Midbrain (tissue), 1 donor: ENCODE data around the gene PMPCB.
"Not testable (repeated sequence)": the region's sequence is repeated elsewhere in the genome, so short reads cannot be mapped to it uniquely, and the experiment has no call there.

ENCODE experiments used
- DNase-seq: peaks from one replicate; lab custom pipeline; 2025; lab: John Stamatoyannopoulos, UW

Gene PMPCB

GRCh38 chr7:103296901-103297836 is at the start of gene PMPCB:
Gene PMPCB, plus strand, starts transcription at chr7:103297435. Its CDS starts 25 bp downstream, at chr7:103297460.
- DNase-seq, result peak; percentile 95

- DNase-seq, result not testable (repeated sequence)
Measured at GRCh38 chr7:103253699-103254506, 43.3 kb upstream of the PMPCB start.

- not testable (repeated sequence) for DNase-seq
Measured at GRCh38 chr7:103264054-103264453, 33.2 kb upstream of the PMPCB start.

GRCh38 chr7:103266229-103266628 is 31.0 kb upstream of the PMPCB start:
- DNase-seq, result not testable (repeated sequence)

- DNase-seq, result not testable (repeated sequence)
Measured at GRCh38 chr7:103273374-103273773, 23.9 kb upstream of the PMPCB start.

- DNase-seq, result not testable (repeated sequence)
Measured at GRCh38 chr7:103274867-103275266, 22.4 kb upstream of the PMPCB start.

GRCh38 chr7:103278195-103278594 is 19.0 kb upstream of the PMPCB start:
- DNase-seq, result not testable (repeated sequence)

GRCh38 chr7:103279636-103279962 is 17.6 kb upstream of the PMPCB start:
- DNase-seq, result not testable (repeated sequence)

- DNase-seq, result peak; percentile 57
Measured at GRCh38 chr7:103279963-103280802, 17.1 kb upstream of the PMPCB start.

GRCh38 chr7:103280803-103281155 is 16.5 kb upstream of the PMPCB start:
- DNase-seq, result not testable (repeated sequence)

- DNase-seq, result not testable (repeated sequence)
Measured at GRCh38 chr7:103282802-103283427, 14.3 kb upstream of the PMPCB start.

GRCh38 chr7:103292122-103292521 is 5.1 kb upstream of the PMPCB start:
- no peak for DNase-seq

- DNase-seq, result no peak
Measured at GRCh38 chr7:103293526-103293925, 3.7 kb upstream of the PMPCB start.

- no peak for DNase-seq
Measured at GRCh38 chr7:103297837-103298179, 573 bp downstream of the PMPCB start.

GRCh38 chr7:103299660-103300059 is 2.4 kb downstream of the PMPCB start:
- DNase-seq, result no peak

- DNase-seq, result no peak
Measured at GRCh38 chr7:103301441-103301840, 4.2 kb downstream of the PMPCB start.

GRCh38 chr7:103307503-103308231 is 10.4 kb downstream of the PMPCB start:
- DNase-seq, result no peak

- no peak for DNase-seq
Measured at GRCh38 chr7:103314852-103315251, 17.6 kb downstream of the PMPCB start.

GRCh38 chr7:103316380-103316941 is 19.2 kb downstream of the PMPCB start:
- no peak for DNase-seq

- no peak for DNase-seq
Measured at GRCh38 chr7:103317009-103317408, 19.8 kb downstream of the PMPCB start.

- no peak for DNase-seq
Measured at GRCh38 chr7:103325744-103326143, 28.5 kb downstream of the PMPCB start.
